Upper lobe of right lung (tissue), 1 donor: Measurements from ENCODE around the gene RAP1GAP2. TPM values are rescaled to one million over a fixed set of nuclear protein-coding genes. Genes with fewer than 3 reads are reported as not detected.

Experiments
- ATAC-seq: fragments of 200-7000 bp; cut with Tn5 transposase; one replicate; pipeline ENCODE4 v1.9.1; 2020; ENCODE audit warnings: mild to moderate bottlenecking, moderate library complexity
- DNase-seq: peaks from one replicate; pipeline ENCODE4 v3.0.0-alpha.2; 2020
- H3K27ac ChIP-seq: fragments of 200-600 bp; one replicate; pipeline ENCODE4 v1.8.0; 2022
- H3K27me3 ChIP-seq: fragments of 200-600 bp; one replicate; pipeline ENCODE4 v1.8.0; 2022; ENCODE audit warnings: mild to moderate bottlenecking
- H3K36me3 ChIP-seq: fragments of 200-600 bp; one replicate; pipeline ENCODE4 v1.8.0; 2022
- H3K4me1 ChIP-seq: fragments of 200-600 bp; one replicate; pipeline ENCODE4 v1.8.0; 2022
- H3K4me3 ChIP-seq: fragments of 200-600 bp; one replicate; pipeline ENCODE4 v1.8.0; 2022; ENCODE audit warnings: mild to moderate bottlenecking
- H3K9me3 ChIP-seq: fragments of 200-600 bp; one replicate; pipeline ENCODE4 v1.8.0; 2022
- intact Hi-C: fragments of 100-400 bp; cut with DNase I; formaldehyde crosslinking; loops from one replicate; pipeline ENCODE4 v1.11.0; 2022
- total RNA-seq: library from RNA; stranded (reverse); fragmentation: NEBNext Ultra II Directional; extraction: Animal tissue kit (Norgen Biotek cat#: 25700); gene quantifications from one replicate; pipeline ENCODE4 v1.2.1, GENCODE V29; 2021
- TF ChIP-seq, protein P1 (sequence below): fragments of 200-600 bp; IDR thresholded peaks from one replicate; pipeline ENCODE4 v1.8.0; 2022; ENCODE audit warnings: antibody characterized with exemption
- donor health status: DM: no; HTN: yes; CAD: no; lungs with severe emphysema.

RAP1GAP2 gene
- total RNA-seq, 1 donor from 2014 or later: 16.1 TPM

DNA sequence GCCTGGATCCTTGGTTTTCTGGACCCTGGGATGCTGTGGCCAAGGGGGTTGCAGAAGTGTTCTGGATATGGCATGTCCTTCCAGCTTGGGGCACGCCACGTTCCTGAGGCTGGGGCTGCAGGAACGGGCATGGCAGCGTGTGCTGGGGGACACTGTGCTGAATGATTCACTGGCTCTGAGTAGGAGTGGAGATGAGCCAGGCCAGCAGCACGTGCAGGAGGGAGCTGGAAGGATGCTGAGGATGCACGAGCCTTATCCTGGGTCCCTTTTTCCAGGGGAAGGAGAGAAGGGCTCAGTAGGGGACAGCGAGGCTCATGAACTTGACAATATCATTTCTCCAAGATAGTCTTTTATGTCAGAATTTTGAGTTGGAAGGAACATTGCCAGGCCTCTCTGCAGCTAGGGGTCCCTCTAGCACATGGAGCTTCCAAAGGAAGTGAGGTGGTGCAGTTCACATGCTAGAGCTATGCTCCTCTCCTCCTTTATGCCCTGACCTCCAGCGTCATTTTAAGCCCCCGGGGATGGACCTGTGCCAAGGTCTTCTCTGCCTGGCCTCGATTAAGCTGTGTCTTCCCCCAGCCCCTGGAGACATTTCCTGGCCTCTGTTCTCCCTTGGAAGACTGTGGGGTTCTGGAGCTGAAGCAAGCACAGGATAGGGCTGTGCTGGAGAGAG is 141.2 kb downstream of the RAP1GAP2 start:
- Histone ChIP-seq H3K4me1 (no peaks in the 10 kb centered on the region), H3K9me3 (no peaks in the 10 kb centered on the region), H3K4me3 (no peak overlapping the region), H3K27me3 (no peaks in the 10 kb centered on the region), H3K36me3 (no peaks in the 10 kb centered on the region), H3K27ac (no peak overlapping the region)
- TF ChIP-seq, protein P1, sequence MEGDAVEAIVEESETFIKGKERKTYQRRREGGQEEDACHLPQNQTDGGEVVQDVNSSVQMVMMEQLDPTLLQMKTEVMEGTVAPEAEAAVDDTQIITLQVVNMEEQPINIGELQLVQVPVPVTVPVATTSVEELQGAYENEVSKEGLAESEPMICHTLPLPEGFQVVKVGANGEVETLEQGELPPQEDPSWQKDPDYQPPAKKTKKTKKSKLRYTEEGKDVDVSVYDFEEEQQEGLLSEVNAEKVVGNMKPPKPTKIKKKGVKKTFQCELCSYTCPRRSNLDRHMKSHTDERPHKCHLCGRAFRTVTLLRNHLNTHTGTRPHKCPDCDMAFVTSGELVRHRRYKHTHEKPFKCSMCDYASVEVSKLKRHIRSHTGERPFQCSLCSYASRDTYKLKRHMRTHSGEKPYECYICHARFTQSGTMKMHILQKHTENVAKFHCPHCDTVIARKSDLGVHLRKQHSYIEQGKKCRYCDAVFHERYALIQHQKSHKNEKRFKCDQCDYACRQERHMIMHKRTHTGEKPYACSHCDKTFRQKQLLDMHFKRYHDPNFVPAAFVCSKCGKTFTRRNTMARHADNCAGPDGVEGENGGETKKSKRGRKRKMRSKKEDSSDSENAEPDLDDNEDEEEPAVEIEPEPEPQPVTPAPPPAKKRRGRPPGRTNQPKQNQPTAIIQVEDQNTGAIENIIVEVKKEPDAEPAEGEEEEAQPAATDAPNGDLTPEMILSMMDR: no peak
- DNase-seq (no peak), ATAC-seq (no peak)
- intact Hi-C loops: no loop called here

DNA sequence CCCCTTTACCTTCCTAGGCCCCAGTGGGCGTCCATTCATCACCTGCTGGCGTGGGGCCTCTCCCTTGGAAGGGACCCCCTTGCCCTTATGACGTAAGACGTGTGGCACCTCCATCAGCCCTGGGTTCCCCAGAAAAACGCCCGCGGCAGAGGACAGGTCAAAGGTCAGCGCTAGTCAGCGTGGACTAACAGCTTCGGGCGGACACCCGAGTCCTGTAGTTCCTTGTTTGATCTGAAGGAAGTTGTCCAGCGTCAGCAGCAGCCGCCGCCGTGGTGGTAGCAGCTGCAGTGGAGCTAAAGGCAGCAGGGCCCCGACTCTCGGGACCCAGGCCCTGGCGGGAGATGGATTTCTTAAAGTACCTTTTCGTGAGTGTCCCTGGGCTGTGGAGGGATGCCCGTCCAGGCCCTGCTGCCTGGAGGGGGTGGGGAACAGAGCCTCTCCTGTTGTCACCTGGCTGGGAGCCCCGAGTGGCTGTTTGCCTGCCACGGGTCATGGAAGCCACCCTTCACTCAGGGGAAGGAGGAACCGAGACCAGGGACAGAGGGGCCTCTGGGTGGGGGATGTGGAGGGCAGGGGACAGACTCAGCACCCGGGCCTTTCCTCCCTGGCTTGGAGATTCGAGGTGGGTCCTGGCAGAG is 143.6 kb downstream of the RAP1GAP2 start:
- no peak overlapping the region for H3K27ac ChIP-seq
- DNase-seq (no peak), ATAC-seq (peak; percentile 48)
- TF ChIP-seq, protein P1: no peak
- H3K9me3 ChIP-seq: no peaks in the 10 kb centered on the region
- H3K4me1 ChIP-seq: no peaks in the 10 kb centered on the region
- intact Hi-C loops: no loop called here
- no peak overlapping the region for H3K4me3 ChIP-seq
- no peaks in the 10 kb centered on the region for H3K36me3 ChIP-seq
- H3K27me3 ChIP-seq: peaks cover 9% of the 10 kb centered on the region

DNA sequence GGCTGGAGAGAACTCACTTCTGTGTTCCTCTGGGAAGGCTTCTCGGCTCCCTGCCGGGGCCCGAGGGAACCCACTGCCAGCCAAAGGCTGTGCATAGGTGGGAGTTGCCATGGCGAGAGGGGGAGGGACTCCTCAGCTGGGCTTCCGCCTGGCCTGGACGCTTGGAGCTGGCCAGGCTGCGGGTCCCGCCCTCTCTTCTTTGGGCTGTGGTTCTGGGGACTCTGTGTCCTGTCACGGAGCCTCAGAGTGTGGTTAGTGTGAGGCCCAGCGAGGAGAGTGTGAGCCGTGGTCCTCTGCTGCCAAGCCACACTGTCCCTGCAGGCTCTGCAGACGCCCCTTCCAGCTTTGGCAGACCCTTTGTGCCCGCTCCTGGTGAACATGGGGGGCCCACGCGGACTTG is 144.1 kb downstream of the RAP1GAP2 start:
- intact Hi-C loops: no loop called here
- peak; percentile 54 for ATAC-seq
- H3K27ac ChIP-seq: no peak overlapping the region

DNA sequence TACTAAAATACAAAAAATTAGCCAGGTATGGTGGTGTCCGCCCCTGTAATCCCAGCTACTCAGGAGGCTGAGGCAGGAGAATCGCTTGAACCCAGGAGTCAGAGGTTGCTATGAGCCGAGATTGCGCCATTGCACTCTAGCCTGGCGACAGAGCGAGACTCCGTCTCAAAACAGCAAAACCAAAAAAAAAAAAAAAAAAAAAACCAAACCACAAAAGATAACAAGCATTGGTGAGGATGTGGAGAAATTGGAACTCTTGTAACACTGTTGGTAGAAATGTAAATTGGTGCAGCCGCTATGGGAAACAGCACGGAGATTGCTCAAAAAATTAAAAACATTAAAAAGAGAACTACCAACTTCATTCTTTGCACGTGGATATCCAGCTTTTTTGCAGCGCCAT is 147.7 kb downstream of the RAP1GAP2 start:
- TF ChIP-seq, protein P1: no peak

More for the DNA sequence above, 144.1 kb downstream of the RAP1GAP2 start:
- no peak for DNase-seq
- no peaks in the 10 kb centered on the region for H3K4me1 ChIP-seq
- peaks cover 9% of the 10 kb centered on the region for H3K27me3 ChIP-seq
- no peaks in the 10 kb centered on the region for H3K36me3 ChIP-seq
- no peaks in the 10 kb centered on the region for H3K9me3 ChIP-seq
- H3K4me3 ChIP-seq: no peak overlapping the region
- TF ChIP-seq, protein P1: no peak

DNA sequence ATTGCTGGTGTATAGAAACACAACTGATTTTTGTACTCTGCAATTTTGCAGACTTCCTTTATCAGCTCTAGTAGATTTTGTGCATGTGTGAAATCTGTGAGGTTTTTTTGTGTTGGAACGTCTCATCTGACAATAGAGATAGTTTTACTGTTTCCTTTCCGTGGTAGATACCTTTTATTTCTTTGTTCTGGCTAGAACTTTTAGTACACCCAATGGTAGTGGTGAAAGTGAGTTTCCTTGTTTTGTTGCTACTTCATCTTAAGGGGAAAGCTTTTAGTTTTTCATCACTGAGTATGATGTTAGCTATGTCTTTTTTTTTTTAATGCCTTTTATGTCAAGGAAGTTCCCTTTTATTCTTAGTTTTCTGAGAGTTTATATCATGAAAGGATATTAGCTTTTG is 149.1 kb downstream of the RAP1GAP2 start:
- ATAC-seq (no peak), DNase-seq (no peak)
- Histone ChIP-seq H3K4me1 (no peaks in the 10 kb centered on the region), H3K36me3 (no peaks in the 10 kb centered on the region), H3K9me3 (no peaks in the 10 kb centered on the region), H3K4me3 (no peak overlapping the region), H3K27ac (no peak overlapping the region), H3K27me3 (peaks cover 9% of the 10 kb centered on the region)
- intact Hi-C loops: no loop called here
- TF ChIP-seq, protein P1: no peak

More for the DNA sequence above, 147.7 kb downstream of the RAP1GAP2 start:
- intact Hi-C loops: no loop called here
- no peaks in the 10 kb centered on the region for H3K36me3 ChIP-seq
- H3K9me3 ChIP-seq: no peaks in the 10 kb centered on the region
- H3K27ac ChIP-seq: no peak overlapping the region
- no peak overlapping the region for H3K4me3 ChIP-seq
- no peaks in the 10 kb centered on the region for H3K4me1 ChIP-seq
- peaks cover 9% of the 10 kb centered on the region for H3K27me3 ChIP-seq
- DNase-seq (no peak), ATAC-seq (no peak)
